ENCODE results near the gene MELK.
A peak's percentile ranks its signal among the peaks of the same experiment; 100 is the strongest.

Gene MELK

GRCh38 chr9:36584620-36585460 is 12.1 kb downstream of the MELK start:
- peak in 1 of 2 experiments; percentile 69 for DNase-seq

- no peak for DNase-seq
Measured at GRCh38 chr9:36590231-36590630, 17.5 kb downstream of the MELK start.

GRCh38 chr9:36592801-36593583 is 20.3 kb downstream of the MELK start:
- no peak for DNase-seq

- DNase-seq, result no peak
Measured at GRCh38 chr9:36594213-36594612, 21.5 kb downstream of the MELK start.

GRCh38 chr9:36597412-36598178 is 24.9 kb downstream of the MELK start:
- DNase-seq, result peak in 1 of 2 experiments; percentile 40

GRCh38 chr9:36598273-36598672 is 25.6 kb downstream of the MELK start:
- no peak for DNase-seq

- DNase-seq, result peak in 1 of 2 experiments; percentile 25
Measured at GRCh38 chr9:36603006-36603405, 30.3 kb downstream of the MELK start.

GRCh38 chr9:36609306-36609705 is 36.6 kb downstream of the MELK start:
- no peak for DNase-seq

- no peak for DNase-seq
Measured at GRCh38 chr9:36622121-36622520, 49.4 kb downstream of the MELK start.

GRCh38 chr9:36623280-36623679 is 50.6 kb downstream of the MELK start:
- no peak for DNase-seq

- DNase-seq, result peak in 1 of 2 experiments; percentile 12
Measured at GRCh38 chr9:36625006-36625615, 52.4 kb downstream of the MELK start.

- DNase-seq, result peak in 1 of 2 experiments; percentile 12
Measured at GRCh38 chr9:36632892-36633291, 60.2 kb downstream of the MELK start.

GRCh38 chr9:36637491-36638270 is 65.0 kb downstream of the MELK start:
- no peak for DNase-seq

GRCh38 chr9:36640771-36641381 is 68.2 kb downstream of the MELK start:
- no peak for DNase-seq

GRCh38 chr9:36642817-36643216 is 70.1 kb downstream of the MELK start:
- no peak for DNase-seq

GRCh38 chr9:36656842-36657241 is 84.1 kb downstream of the MELK start:
- no peak for DNase-seq

- DNase-seq, result no peak
Measured at GRCh38 chr9:36659500-36659899, 86.8 kb downstream of the MELK start.

GRCh38 chr9:36664806-36665205 is 92.1 kb downstream of the MELK start:
- DNase-seq, result no peak

GRCh38 chr9:36665387-36665786 is 92.7 kb downstream of the MELK start:
- DNase-seq, result no peak

- peak in 1 of 2 experiments; percentile 8 for DNase-seq
Measured at GRCh38 chr9:36665921-36666431, 93.3 kb downstream of the MELK start.

- no peak for DNase-seq
Measured at GRCh38 chr9:36671561-36671960, 98.9 kb downstream of the MELK start.
